DMS153 (cell line): ENCODE data around the gene ADCY1.

ENCODE experiments used
- DNase-seq: peaks from one replicate; lab custom pipeline; 2025; lab: John Stamatoyannopoulos, UW

ADCY1 gene

GRCh38 chr7:45695249-45695995 is 121.3 kb downstream of the ADCY1 start:
- DNase-seq = no peak

DNA sequence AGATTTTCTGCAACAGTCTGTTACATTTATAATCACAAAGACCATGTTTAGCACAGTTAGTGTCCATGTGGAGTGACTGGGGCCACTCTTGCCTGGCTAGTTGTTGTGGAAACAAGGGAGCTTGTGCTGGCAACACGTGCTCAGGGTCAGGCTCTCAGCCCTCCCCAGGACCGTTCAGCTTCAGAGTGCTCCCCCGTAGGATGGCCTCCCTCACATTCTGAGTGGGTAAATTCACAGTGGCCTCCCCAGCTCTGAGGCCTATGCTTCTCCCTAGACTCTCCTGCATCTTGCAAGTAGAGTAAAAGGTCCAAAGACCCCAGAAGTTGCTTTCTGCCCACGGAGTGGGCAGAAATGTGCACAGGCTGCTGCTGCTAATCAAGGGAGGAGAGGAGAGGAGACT is 122.3 kb downstream of the ADCY1 start:
- no peak for DNase-seq

DNA sequence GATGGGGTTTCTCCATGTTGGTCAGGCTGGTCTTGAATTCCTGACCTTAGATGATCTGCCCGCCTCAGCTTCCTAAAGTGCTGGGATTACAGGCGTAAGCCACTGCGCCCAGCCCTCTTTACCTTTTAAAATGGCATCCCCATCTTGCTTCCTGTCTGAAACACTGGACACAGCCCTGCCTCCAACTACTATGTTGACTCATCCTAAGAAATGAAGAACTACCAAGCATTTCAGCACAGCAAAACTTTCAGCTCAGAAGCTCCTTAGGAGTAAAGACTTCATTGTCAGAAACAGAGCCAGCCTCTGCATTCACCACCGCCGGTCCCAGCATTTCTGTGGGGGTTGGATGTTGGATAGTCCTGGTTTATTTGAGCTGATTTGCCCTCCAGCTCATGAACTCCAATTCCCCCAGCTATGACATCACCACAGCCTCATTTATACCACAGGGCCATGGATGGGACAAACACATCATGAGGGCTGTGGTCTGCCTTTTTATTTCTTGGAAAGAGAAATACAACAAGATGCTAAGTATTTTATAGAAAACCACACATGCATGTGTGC is 123.5 kb downstream of the ADCY1 start:
- no peak for DNase-seq

- no peak for DNase-seq
These were observed 124.3 kb downstream of the ADCY1 start for GRCh38 chr7:45698303-45699014.

- no peak for DNase-seq
These were observed 124.8 kb downstream of the ADCY1 start for GRCh38 chr7:45699015-45699309.

- DNase-seq = no peak
These were observed 125.7 kb downstream of the ADCY1 start for GRCh38 chr7:45699726-45700390.

- no peak for DNase-seq
These were observed 126.4 kb downstream of the ADCY1 start for GRCh38 chr7:45700556-45700955.

DNA sequence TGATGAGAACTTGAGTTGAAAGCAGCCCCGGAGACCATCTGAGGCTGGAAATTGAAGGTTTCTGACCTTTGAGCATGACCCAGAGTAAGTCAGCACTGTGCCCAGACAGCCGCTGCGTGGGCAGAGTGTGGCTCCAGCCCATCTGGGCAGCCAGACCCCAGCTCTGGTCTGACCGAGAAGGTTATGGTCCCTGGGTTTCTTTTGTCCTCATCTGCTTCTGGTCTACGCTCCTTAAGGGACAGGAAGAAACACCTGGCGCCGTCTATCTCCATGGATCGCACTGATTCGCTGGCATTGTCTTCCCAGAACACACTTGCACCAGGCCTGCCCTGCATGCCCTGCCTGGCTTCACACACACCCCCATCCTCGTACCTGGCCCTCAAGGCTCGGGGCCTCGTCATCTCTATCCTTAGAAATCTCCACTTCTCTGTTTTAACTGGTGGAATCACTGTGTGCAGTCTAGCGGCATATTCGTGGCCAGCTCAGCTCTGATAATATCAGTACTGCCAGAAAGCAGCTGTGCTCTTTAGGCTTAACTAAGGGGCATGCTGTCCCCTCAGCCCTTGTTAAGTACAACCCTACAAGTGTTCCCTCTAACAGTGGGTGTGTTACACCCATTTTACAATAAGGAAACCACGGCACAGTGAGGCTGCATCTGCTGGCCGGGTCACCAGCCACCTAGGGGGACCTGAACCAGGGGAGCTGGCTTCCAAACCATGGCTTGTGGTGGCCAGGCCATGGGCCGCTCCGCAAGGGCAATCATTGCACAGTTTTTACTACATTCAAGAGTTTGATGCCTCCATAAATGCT is 127.7 kb downstream of the ADCY1 start:
- no peak for DNase-seq

DNA sequence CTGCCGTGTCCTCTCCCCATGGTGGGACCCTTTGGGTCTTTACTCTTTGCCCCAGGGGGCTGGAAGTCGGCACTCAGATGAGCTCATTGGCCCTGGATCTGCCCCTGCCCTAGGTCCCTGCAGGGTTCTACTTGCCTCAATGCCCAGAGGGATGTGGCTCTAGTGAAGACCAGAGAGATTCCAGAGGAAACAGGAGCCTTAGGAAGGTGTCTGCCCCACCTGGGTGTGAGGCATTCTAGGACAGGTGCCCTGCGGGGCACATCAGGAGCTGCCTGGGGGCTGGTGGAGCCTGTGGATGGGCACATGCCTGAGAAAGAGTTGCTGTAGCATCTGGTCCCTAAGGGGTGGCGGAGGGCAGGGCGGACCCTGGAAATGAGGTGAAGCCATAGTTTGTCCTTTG is 128.6 kb downstream of the ADCY1 start:
- DNase-seq = no peak

DNA sequence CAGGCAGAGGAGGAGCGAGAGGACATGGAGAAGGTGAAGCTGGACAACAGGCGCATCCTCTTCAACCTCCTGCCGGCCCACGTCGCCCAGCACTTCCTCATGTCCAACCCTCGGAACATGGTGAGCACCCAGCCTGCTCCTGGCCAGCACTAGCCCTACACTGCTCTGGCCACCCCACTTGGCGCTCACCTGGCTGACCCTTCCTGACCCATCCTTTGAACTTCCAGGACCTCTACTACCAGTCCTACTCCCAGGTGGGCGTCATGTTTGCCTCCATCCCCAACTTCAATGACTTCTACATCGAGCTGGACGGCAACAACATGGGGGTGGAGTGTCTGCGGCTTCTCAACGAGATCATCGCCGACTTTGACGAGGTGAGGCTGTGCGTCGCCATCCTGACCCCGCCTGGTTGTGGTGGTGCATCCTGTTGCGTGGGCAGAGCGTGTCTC is 129.2 kb downstream of the ADCY1 start:
- DNase-seq = no peak

- no peak for DNase-seq
These were observed 129.9 kb downstream of the ADCY1 start for GRCh38 chr7:45703911-45704682.

GRCh38 chr7:45704683-45705016 is 130.5 kb downstream of the ADCY1 start:
- DNase-seq = no peak

- no peak for DNase-seq
These were observed 134.1 kb downstream of the ADCY1 start for GRCh38 chr7:45708046-45708950.

DNA sequence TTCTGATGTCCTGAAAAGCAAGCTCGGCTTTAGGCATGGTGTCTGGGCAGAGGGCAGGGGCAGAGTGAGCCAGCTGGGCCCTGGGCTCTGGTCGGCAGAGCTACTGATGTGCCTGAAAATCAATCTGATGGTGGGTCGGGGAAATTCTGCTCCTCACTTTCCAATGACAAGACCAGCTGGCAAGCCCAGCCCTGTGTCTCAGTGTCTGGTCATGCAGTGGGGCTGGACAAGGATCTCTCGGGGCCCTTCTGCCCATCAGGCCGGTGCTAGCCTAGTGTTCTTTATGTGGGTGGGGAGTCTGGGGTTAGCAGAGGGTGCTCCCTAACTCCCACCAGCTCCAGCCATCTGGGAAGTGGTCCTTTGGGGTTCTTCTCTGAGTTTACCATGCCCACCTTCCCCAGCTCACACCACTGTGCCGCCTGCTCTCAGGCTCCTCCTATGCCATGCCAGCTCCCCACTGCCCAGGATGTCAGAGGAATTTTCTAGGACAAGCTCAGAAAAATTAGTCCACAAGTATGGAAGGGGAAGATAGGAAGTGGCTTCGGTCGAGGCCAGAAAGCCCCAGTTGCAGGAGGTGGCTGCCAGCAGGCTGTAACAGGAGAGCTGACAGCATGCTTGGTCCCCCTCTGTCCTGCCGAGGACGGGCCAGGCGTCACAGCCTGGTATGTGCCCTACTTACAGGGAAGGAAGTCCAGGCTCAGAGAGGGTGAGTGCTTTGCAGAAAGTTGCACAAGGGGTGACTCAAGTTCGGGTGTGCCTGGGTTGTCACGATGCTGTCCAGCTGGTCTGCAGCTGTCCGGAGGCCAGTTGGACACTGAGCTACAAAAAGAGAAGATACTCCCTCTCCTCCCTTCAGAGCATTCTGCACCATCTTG is 135.2 kb downstream of the ADCY1 start:
- no peak for DNase-seq

DNA sequence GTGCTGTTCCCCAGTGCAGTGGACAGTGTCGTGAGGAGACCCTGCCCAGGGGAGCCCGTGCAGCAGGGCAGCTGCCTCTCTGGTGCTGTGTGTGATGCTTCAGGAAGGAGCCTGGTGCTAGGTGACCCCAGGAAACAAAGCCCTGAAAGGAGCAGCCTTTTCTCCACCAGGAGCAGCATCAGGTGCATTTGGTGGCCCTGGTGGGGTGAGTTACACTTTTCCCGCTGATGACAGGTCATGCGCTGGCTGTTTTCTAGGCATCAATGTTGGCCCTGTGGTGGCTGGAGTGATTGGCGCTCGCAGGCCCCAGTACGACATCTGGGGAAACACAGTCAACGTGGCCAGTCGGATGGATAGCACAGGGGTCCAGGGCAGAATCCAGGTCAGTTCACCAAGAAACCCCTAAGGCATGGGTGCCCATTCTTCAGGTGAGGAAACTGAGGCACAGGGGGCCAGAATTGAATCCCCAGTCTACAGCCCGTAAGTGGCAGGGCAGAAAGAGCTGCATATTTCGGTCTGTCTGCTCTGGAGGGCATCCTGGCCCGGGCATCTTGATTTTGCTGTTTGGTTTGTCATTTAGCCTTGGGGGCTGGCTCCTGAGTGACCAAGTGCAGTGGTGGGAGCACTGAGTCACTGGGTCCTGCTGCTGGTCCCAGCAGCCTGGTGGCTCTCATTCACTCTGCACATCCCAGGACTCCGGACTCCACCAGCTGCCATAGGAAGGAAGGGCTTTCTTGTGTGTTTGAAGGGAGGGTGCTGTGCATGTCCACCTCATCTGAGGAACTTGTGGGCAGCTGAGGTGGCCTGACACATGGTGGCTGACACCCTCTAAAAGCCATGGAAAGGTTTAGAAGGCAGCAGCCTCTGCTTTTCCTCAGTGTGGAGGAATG is 136.3 kb downstream of the ADCY1 start:
- no peak for DNase-seq

DNA sequence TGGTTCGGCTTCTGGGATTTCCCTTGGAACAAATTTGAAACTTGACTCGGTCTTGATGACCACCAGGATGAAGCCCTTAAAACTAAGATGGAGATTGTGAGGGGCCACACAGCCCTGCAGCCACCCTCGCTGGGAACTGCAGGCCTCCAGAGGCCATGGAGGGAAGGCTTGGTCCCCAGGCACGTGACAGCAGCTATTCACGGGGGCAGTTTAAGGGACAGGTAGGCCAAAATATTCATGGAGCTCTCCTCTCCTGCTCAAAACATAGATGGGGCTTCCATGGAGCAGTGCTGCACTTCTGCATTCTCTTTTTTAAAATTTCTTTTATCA is 137.0 kb downstream of the ADCY1 start:
- no peak for DNase-seq

DNA sequence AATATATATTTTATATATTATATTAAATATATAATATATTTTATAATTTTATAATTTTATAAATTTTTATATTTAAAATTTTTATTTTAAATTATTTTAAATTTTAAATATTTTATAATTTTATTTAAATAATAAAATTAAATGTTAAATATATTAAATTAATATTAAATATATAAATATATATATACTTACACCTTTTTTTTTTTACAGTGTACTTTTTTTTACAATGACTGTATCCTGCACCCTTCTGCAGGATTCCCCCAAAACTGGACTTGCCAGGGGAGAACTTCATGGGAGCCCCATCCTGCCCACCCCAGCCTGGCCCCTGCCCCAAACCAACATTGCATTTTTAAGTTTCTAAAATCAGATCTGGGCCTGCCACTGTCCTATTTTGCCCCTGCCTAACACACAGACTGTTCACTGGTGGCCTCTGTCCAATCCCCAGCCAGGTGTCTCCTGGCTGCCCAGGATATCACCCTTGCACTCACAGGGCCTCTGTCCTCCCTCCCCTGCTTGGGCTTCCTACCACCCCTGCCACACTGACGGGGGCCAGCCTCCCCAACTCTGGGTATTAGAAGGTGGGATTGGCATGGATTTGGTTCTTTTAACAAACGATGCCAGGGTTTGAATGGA is 138.0 kb downstream of the ADCY1 start:
- no peak for DNase-seq
